ENCODE data around the gene DDN. TPM values are rescaled to one million over a fixed set of nuclear protein-coding genes. Genes with fewer than 3 reads are reported as not detected.

The DDN gene
- total and polyA plus RNA-seq, 2 donors (not counting 3 experiments of a cell fraction or from before 2014, with no cell fraction given): 0.07 to 0.22 TPM

DNA sequence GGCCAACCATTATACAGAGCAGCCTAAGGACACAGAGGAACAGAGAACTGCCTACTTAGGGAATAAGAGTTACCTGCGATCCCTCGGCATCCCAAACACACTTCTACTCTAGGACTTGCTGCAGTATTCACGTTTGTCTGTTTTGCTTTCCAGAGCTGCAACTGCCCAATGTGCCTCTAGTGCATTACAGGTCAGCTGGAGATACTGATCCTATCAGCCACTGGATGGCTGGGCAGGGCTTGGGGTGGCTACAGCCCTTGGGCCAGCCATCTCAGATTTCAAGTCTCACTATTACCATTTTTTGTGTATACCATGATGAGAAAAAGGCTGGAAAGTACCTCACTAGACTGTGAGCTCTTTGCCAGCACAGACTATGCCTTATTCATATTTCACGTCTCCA is 46.5 kb downstream of the DDN start:
- H4K20me1 ChIP-seq (replicated peaks; ENCODE audit: control insufficient read depth, extremely low read depth, insufficient read depth, low read length): peaks cover 11% of the 10 kb centered on the region
- H3K36me3 ChIP-seq (ENCODE audit: control insufficient read depth in 2 of 2, extremely low read depth in 1 of 2, insufficient read depth in 2 of 2, low read length in 2 of 2): peaks cover 4 to 6% of the 10 kb centered on the region in 2 experiments
- BruUV-seq (replicated peaks): no TSS peak
- TF ChIP-seq POLR2AphosphoS5 (IDR thresholded peaks at IDR 0.05; ENCODE audit: insufficient read depth, low read depth, low read length) (no peak), EZH2 (IDR thresholded peaks at IDR 0.05; ENCODE audit: borderline replicate concordance, low read depth, low read length, severe bottlenecking) (no peak), JUN (IDR thresholded peaks at IDR 0.05; ENCODE audit: borderline replicate concordance, insufficient read depth, insufficient read length, low read depth) (no peak), POLR2A (IDR thresholded peaks at IDR 0.05; ENCODE audit: low read depth, low read length) (no peak)
- peaks cover 78% of the 10 kb centered on the region for H3K79me2 ChIP-seq (ENCODE audit: control insufficient read depth, insufficient read depth, low read length)
- no peak overlapping the region for H3K4me3 ChIP-seq (replicated peaks in 1 of 3; ENCODE audit: insufficient read depth in 1 of 3, low read depth in 1 of 3, low read length in 3 of 3)
- no peak overlapping the region for H2AFZ ChIP-seq (ENCODE audit: low read depth, low read length)
- no peaks in the 10 kb centered on the region for H3K9me3 ChIP-seq (replicated peaks; ENCODE audit: control insufficient read depth, insufficient read depth, low read length)
- peaks cover 12% of the 10 kb centered on the region for H3K4me1 ChIP-seq (ENCODE audit: control insufficient read depth, extremely low read depth, insufficient read depth, low read length)
- no peak overlapping the region for H3K4me2 ChIP-seq (ENCODE audit: insufficient read depth, low read length)
- dilution Hi-C loops (cut with MboI; ENCODE audit: extremely low pct_ligation_motif_present, low sequenced_read_pairs) (no loop called here), intact Hi-C loops (cut with micrococcal nuclease) (no loop called here)
- H3K27me3 ChIP-seq (ENCODE audit: control insufficient read depth in 2 of 2, insufficient read depth in 2 of 2, low read length in 2 of 2): no peaks in the 10 kb centered on the region
- DNase-seq (ENCODE audit: low read depth, low spot score) (no peak), FAIRE-seq (no peak)
- H3K9me1 ChIP-seq (replicated peaks; ENCODE audit: control insufficient read depth, extremely low read depth, insufficient read depth, low read length): no peaks in the 10 kb centered on the region
- H3K27ac ChIP-seq (ENCODE audit: insufficient read depth, low read depth, low read length): no peak overlapping the region
- POLR2A ChIA-PET: interaction anchor here (0.6 kb wide), 1 partner anchor 85 kb away, joined by 3 read pairs; no protein-coding TSS in a partner anchor
- CTCF ChIA-PET: interaction anchor here (0.8 to 3.3 kb wide), 7 partner anchors 16 to 44 kb away, joined by 3 to 15 read pairs (median 4); no protein-coding TSS in a partner anchor
- no peak overlapping the region for H3K9ac ChIP-seq (replicated peaks; ENCODE audit: extremely low read depth, insufficient read depth, low read length)

DNA sequence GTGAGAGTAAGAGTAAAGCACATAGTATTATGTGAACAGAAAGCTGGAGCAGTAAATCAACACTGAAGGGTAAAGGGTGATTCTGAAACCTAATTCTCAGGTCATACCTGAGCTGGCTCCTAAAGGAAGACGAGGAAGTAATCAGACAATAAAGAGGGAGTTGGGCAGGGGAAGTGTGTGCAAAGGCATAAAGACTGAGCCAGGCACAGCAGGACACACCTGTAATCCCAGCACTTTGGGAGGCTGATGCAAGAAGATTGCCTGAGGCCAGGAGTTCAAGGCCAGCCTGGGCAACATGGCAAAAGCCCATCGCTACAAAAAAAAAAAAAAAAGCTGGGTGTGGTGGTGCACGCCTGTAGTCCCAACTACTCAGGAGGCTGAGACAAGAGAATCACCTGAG is 51.4 kb downstream of the DDN start:
- DNase-seq (ENCODE audit: low read depth, low spot score) (no peak), FAIRE-seq (no peak)
- TF ChIP-seq MYC (IDR thresholded peaks at IDR 0.05; ENCODE audit: low read depth, low read length) (no peak), GATA2 (IDR thresholded peaks at IDR 0.05; ENCODE audit: insufficient read depth, insufficient read length, low read depth, low read length) (no peak), POLR2AphosphoS5 (IDR thresholded peaks at IDR 0.05; ENCODE audit: insufficient read depth, low read depth, low read length) (no peak), EZH2 (IDR thresholded peaks at IDR 0.05; ENCODE audit: borderline replicate concordance, low read depth, low read length, severe bottlenecking) (no peak), JUN (IDR thresholded peaks at IDR 0.05; ENCODE audit: borderline replicate concordance, insufficient read depth, insufficient read length, low read depth) (no peak), FOS (IDR thresholded peaks at IDR 0.05; ENCODE audit: borderline replicate concordance, insufficient read depth, low read length) (no peak), POLR2A (IDR thresholded peaks at IDR 0.05; ENCODE audit: low read depth, low read length) (no peak)
- TF ChIP-seq, protein P1, sequence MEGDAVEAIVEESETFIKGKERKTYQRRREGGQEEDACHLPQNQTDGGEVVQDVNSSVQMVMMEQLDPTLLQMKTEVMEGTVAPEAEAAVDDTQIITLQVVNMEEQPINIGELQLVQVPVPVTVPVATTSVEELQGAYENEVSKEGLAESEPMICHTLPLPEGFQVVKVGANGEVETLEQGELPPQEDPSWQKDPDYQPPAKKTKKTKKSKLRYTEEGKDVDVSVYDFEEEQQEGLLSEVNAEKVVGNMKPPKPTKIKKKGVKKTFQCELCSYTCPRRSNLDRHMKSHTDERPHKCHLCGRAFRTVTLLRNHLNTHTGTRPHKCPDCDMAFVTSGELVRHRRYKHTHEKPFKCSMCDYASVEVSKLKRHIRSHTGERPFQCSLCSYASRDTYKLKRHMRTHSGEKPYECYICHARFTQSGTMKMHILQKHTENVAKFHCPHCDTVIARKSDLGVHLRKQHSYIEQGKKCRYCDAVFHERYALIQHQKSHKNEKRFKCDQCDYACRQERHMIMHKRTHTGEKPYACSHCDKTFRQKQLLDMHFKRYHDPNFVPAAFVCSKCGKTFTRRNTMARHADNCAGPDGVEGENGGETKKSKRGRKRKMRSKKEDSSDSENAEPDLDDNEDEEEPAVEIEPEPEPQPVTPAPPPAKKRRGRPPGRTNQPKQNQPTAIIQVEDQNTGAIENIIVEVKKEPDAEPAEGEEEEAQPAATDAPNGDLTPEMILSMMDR (IDR thresholded peaks at IDR 0.05; ENCODE audit: extremely low read depth in 1 of 2, insufficient read depth in 1 of 2, low read depth in 1 of 2, low read length in 2 of 2): no peak
- TF ChIP-seq, protein P2, sequence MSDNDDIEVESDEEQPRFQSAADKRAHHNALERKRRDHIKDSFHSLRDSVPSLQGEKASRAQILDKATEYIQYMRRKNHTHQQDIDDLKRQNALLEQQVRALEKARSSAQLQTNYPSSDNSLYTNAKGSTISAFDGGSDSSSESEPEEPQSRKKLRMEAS (IDR thresholded peaks at IDR 0.05; ENCODE audit: insufficient read depth, insufficient read length): no peak
- no peaks in the 10 kb centered on the region for H3K4me1 ChIP-seq (ENCODE audit: control insufficient read depth, extremely low read depth, insufficient read depth, low read length)
- H3K4me3 ChIP-seq (replicated peaks in 1 of 3; ENCODE audit: insufficient read depth in 1 of 3, low read depth in 1 of 3, low read length in 3 of 3): no peak overlapping the region
- no peaks in the 10 kb centered on the region for H3K9me3 ChIP-seq (replicated peaks; ENCODE audit: control insufficient read depth, insufficient read depth, low read length)
- no peak overlapping the region for H3K9ac ChIP-seq (replicated peaks; ENCODE audit: extremely low read depth, insufficient read depth, low read length)
- H3K9me1 ChIP-seq (replicated peaks; ENCODE audit: control insufficient read depth, extremely low read depth, insufficient read depth, low read length): no peaks in the 10 kb centered on the region
- no peaks in the 10 kb centered on the region for H3K27me3 ChIP-seq (ENCODE audit: control insufficient read depth in 2 of 2, insufficient read depth in 2 of 2, low read length in 2 of 2)
- H3K79me2 ChIP-seq (ENCODE audit: control insufficient read depth, insufficient read depth, low read length): peaks cover 73% of the 10 kb centered on the region
- H3K36me3 ChIP-seq (ENCODE audit: control insufficient read depth in 2 of 2, extremely low read depth in 1 of 2, insufficient read depth in 2 of 2, low read length in 2 of 2): peaks cover 5 to 6% of the 10 kb centered on the region in 2 experiments
- peaks cover 16% of the 10 kb centered on the region for H4K20me1 ChIP-seq (replicated peaks; ENCODE audit: control insufficient read depth, extremely low read depth, insufficient read depth, low read length)
- no peak overlapping the region for H3K4me2 ChIP-seq (ENCODE audit: insufficient read depth, low read length)
- H2AFZ ChIP-seq (ENCODE audit: low read depth, low read length): no peak overlapping the region
- POLR2A ChIA-PET: interaction anchor here (0.6 kb wide), 2 partner anchors 183 to 299 kb away, joined by 3 to 4 read pairs; no protein-coding TSS in a partner anchor
- intact Hi-C loops (cut with micrococcal nuclease) (no loop called here), dilution Hi-C loops (cut with MboI; ENCODE audit: extremely low pct_ligation_motif_present, low sequenced_read_pairs) (no loop called here)
- no TSS peak for BruUV-seq (replicated peaks)
- CTCF ChIA-PET: interaction anchor here (0.7 to 1.3 kb wide), 2 partner anchors 40 to 95 kb away, joined by 3 to 4 read pairs; no protein-coding TSS in a partner anchor
- no peak overlapping the region for H3K27ac ChIP-seq (ENCODE audit: insufficient read depth, low read depth, low read length)

Data from endothelial cell of umbilical vein (primary cell).